Frontal cortex (tissue), 4 donors: ENCODE data around the gene PHF1. TPM values are rescaled to one million over a fixed set of nuclear protein-coding genes. Genes with fewer than 3 reads are reported as not detected.
A peak's percentile ranks its signal among the peaks of the same experiment; 100 is the strongest.

Experiments used
- DNase-seq, 2 donors: peaks; one replicate each; pipeline ENCODE4 v3.0.0; 2012; ENCODE audit warnings: low spot score in 2 of 2
- FAIRE-seq: peaks from 2 replicates; lab custom pipeline; 2012; peaks lifted over from hg19 to GRCh38; lab: Jason Lieb, UNC
- total RNA-seq: library from RNA; depleted of rRNA; stranded (reverse); fragments of >200 nt; gene quantifications from one replicate; pipeline ENCODE4 v1.2.3, GENCODE V29; 2014
- donor health status: control.
- donor health status: control.
- donor health status: control.

PHF1 gene
- total RNA-seq, 1 donor from 2014 or later: 16.3 TPM

GRCh38 chr6:33416386-33417127 lies 5.7 kb downstream of the PHF1 start:
- DNase-seq: no peak
- FAIRE-seq: no peak

GRCh38 chr6:33417128-33417902 lies 6.5 kb downstream of the PHF1 start:
- DNase-seq: no peak
- no peak for FAIRE-seq

GRCh38 chr6:33417903-33418689 lies 7.3 kb downstream of the PHF1 start, which contains the start of gene CUTA:
Gene CUTA (minus strand): TSS chr6:33418107. CDS start chr6:33418000, 107 bp downstream.
- peak; percentile 93 for FAIRE-seq
- DNase-seq: peak; percentile 97

- FAIRE-seq (no peak), DNase-seq (no peak)
Observed at GRCh38 chr6:33418690-33419291, 8.0 kb downstream of the PHF1 start.

GRCh38 chr6:33419580-33420490 lies 9.0 kb downstream of the PHF1 start, which contains the start of gene SYNGAP1:
Gene SYNGAP1 (plus strand): TSS chr6:33420065. CDS start chr6:33420265, 200 bp downstream.
- FAIRE-seq: no peak

GRCh38 chr6:33420491-33421343 lies 9.9 kb downstream of the PHF1 start:
- FAIRE-seq (no peak), DNase-seq (no peak)

More at GRCh38 chr6:33419580-33420490, 9.0 kb downstream of the PHF1 start, which contains the start of gene SYNGAP1:
- DNase-seq: no peak

GRCh38 chr6:33421344-33421643 lies 10.5 kb downstream of the PHF1 start:
- FAIRE-seq (no peak), DNase-seq (no peak)

- FAIRE-seq (no peak), DNase-seq (no peak)
Observed at GRCh38 chr6:33423777-33424176, 13.0 kb downstream of the PHF1 start.

GRCh38 chr6:33424855-33425667 lies 14.2 kb downstream of the PHF1 start:
- FAIRE-seq: no peak
- no peak for DNase-seq

- DNase-seq (peak; percentile 85 to 92), FAIRE-seq (no peak)
Observed at GRCh38 chr6:33425668-33426577, 15.1 kb downstream of the PHF1 start.

GRCh38 chr6:33426590-33427511 lies 16.0 kb downstream of the PHF1 start:
- FAIRE-seq (no peak), DNase-seq (no peak)

GRCh38 chr6:33427585-33428223 lies 16.9 kb downstream of the PHF1 start:
- FAIRE-seq: no peak
- DNase-seq: peak; percentile 79 to 90

- FAIRE-seq: no peak
- no peak for DNase-seq
Observed at GRCh38 chr6:33428224-33428965, 17.6 kb downstream of the PHF1 start.
